WTC11 (cell line): ENCODE measurements around the gene SMCO2. TPM values are rescaled to one million over a fixed set of nuclear protein-coding genes. Genes with fewer than 3 reads are reported as not detected.

Experiments used
- ATAC-seq: fragments of 200-7000 bp; cut with Tn5 transposase; 2 replicates; pipeline ENCODE4 v1.10.0; 2021; ENCODE audit warnings: mild to moderate bottlenecking, moderate library complexity
- CTCF ChIA-PET: fragments of 300-600 bp; sonication (Branson Sonifier 250); formaldehyde crosslinking; loops from one replicate; lab custom pipeline; 2021; ENCODE audit warnings: antibody characterized with exemption; lab: Charles Lee
- POLR2A ChIA-PET: fragments of 350-600 bp; sonication (Branson Sonifier 250); formaldehyde crosslinking; loops from one replicate; lab custom pipeline; 2021; ENCODE audit warnings: antibody characterized with exemption; lab: Charles Lee
- DNase-seq: peaks from one replicate; pipeline ENCODE4 v3.0.0; 2021; ENCODE audit warnings: low spot score
- H3K27ac Mint-ChIP-seq: 2 replicates; pipeline ENCODE4 v1.8.0; 2021; ENCODE audit warnings: mixed read lengths
- H3K27me3 Mint-ChIP-seq: 2 replicates; pipeline ENCODE4 v1.8.0; 2021; ENCODE audit warnings: low read depth, mild to moderate bottlenecking, moderate library complexity, mixed read lengths
- H3K36me3 Mint-ChIP-seq: 2 replicates; pipeline ENCODE4 v1.8.0; 2021; ENCODE audit warnings: mixed read lengths
- H3K4me1 Mint-ChIP-seq: 2 replicates; pipeline ENCODE4 v1.8.0; 2022; ENCODE audit warnings: mixed read lengths
- H3K4me3 Mint-ChIP-seq: 2 replicates; pipeline ENCODE4 v1.8.0; 2021; ENCODE audit warnings: mild to moderate bottlenecking, moderate library complexity, mixed read lengths
- H3K9me3 Mint-ChIP-seq: 2 replicates; pipeline ENCODE4 v1.8.0; 2021; ENCODE audit warnings: mixed read lengths
- AFF4 ChIP-seq: sonication (generic); formaldehyde crosslinking; IDR thresholded peaks from 2 replicates; pipeline ENCODE4 v1.8.1; 2023; ENCODE audit warnings: mild to moderate bottlenecking, missing genetic modification reagents, borderline replicate concordance
- EMX1 ChIP-seq: fragments of 250-450 bp; sonication (Bioruptor Pico); IDR thresholded peaks from 2 replicates; pipeline ENCODE4 v1.8.0; 2021; ENCODE audit warnings: mild to moderate bottlenecking
- ERG ChIP-seq: fragments of 250-450 bp; sonication (Bioruptor Pico); IDR thresholded peaks from 2 replicates; pipeline ENCODE4 v1.8.0; 2021; ENCODE audit warnings: mild to moderate bottlenecking
- ETV6 ChIP-seq: sonication (generic); formaldehyde crosslinking; IDR thresholded peaks from 2 replicates; pipeline ENCODE4 v1.8.1; 2022; ENCODE audit warnings: mild to moderate bottlenecking, missing genetic modification reagents
- FOXJ3 ChIP-seq: sonication (generic); formaldehyde crosslinking; IDR thresholded peaks from 2 replicates; pipeline ENCODE4 v1.9.0; 2021; ENCODE audit warnings: missing genetic modification reagents, mild to moderate bottlenecking, borderline replicate concordance
- HMGA2 ChIP-seq: fragments of 250-450 bp; sonication (Bioruptor Pico); IDR thresholded peaks from 2 replicates; pipeline ENCODE4 v1.4.0; 2021; ENCODE audit warnings: mild to moderate bottlenecking, moderate library complexity
- KAT7 ChIP-seq: sonication (generic); formaldehyde crosslinking; IDR thresholded peaks from 2 replicates; pipeline ENCODE4 v1.8.1; 2023; ENCODE audit warnings: missing genetic modification reagents, mild to moderate bottlenecking, borderline replicate concordance
- PREB ChIP-seq: sonication (generic); formaldehyde crosslinking; IDR thresholded peaks from 2 replicates; pipeline ENCODE4 v1.8.1; 2022; ENCODE audit warnings: mild to moderate bottlenecking, missing genetic modification reagents, moderate library complexity, borderline replicate concordance
- SMAD3 ChIP-seq: sonication (generic); formaldehyde crosslinking; IDR thresholded peaks from 2 replicates; pipeline ENCODE4 v1.8.0; 2022; ENCODE audit warnings: missing genetic modification reagents, mild to moderate bottlenecking, borderline replicate concordance
- SMAD4 ChIP-seq: sonication (generic); formaldehyde crosslinking; IDR thresholded peaks from 2 replicates; pipeline ENCODE4 v1.8.0; 2022; ENCODE audit warnings: mild to moderate bottlenecking, missing genetic modification reagents
- ZBTB21 ChIP-seq: sonication (generic); formaldehyde crosslinking; IDR thresholded peaks from 2 replicates; pipeline ENCODE4 v1.8.1; 2023; ENCODE audit warnings: mild to moderate bottlenecking, missing genetic modification reagents, borderline replicate concordance
- ZNF138 ChIP-seq: sonication (generic); formaldehyde crosslinking; conservative IDR thresholded peaks from 2 replicates; pipeline ENCODE4 v1.8.1; 2022; ENCODE audit warnings: mild to moderate bottlenecking, moderate library complexity, missing genetic modification reagents
- ZNF281 ChIP-seq: sonication (generic); formaldehyde crosslinking; IDR thresholded peaks from 2 replicates; pipeline ENCODE4 v1.8.0; 2023; ENCODE audit warnings: mild to moderate bottlenecking, missing genetic modification reagents
- ZNF317 ChIP-seq: sonication (generic); formaldehyde crosslinking; IDR thresholded peaks from 2 replicates; pipeline ENCODE4 v1.8.1; 2023; ENCODE audit warnings: low read depth, mild to moderate bottlenecking, moderate library complexity, missing genetic modification reagents, borderline replicate concordance
- ZNF396 ChIP-seq: fragments of 250-450 bp; sonication (Bioruptor Pico); IDR thresholded peaks from 2 replicates; pipeline ENCODE4 v1.8.0; 2021; ENCODE audit warnings: mild to moderate bottlenecking, moderate library complexity, borderline replicate concordance
- ZNF423 ChIP-seq: fragments of 250-450 bp; sonication (Bioruptor Pico); IDR thresholded peaks from 2 replicates; pipeline ENCODE4 v2.1.2; 2022; ENCODE audit warnings: mild to moderate bottlenecking, moderate library complexity
- total RNA-seq: library from RNA; stranded (reverse); gene quantifications from 3 replicates; pipeline ENCODE4 v1.2.3, GENCODE V29; 2021
- TF ChIP-seq, protein P1 (sequence below): sonication (generic); formaldehyde crosslinking; IDR thresholded peaks from 2 replicates; pipeline ENCODE4 v1.8.1; 2023; ENCODE audit warnings: mild to moderate bottlenecking, missing genetic modification reagents
- TF ChIP-seq, protein P2 (sequence below): fragments of 250-450 bp; sonication (Bioruptor Pico); IDR thresholded peaks from 2 replicates; pipeline ENCODE4 v1.9.0; 2021; ENCODE audit warnings: mild to moderate bottlenecking, borderline replicate concordance
- TF ChIP-seq, protein P3 (sequence below): fragments of 250-450 bp; sonication (Bioruptor Pico); IDR thresholded peaks from 2 replicates; pipeline ENCODE4 v1.9.0; 2021; ENCODE audit warnings: mild to moderate bottlenecking

Gene SMCO2
- total RNA-seq, 1 experiment from 2014 or later = 0.52 TPM

DNA sequence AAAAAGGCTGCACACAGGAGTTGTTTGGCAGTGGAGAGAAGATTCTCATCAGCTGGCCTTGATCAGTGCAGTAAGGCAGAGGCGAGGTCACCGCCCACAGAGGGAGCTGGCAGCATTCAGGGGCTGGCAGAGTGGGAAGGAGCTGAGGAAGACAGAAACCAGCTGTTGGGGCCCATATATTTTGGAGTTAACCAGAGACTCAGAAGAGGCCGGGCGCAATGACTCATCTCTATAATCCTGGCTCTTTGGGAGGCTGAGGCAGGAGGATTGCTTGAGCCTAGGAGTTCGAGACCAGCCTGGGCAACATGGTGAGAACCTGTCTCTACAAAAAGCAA, 17.7 kb downstream of the SMCO2 start:
- ChIA-PET POLR2A (interaction anchor here (0.6 kb wide), 1 partner anchor 231 kb away, joined by 4 read pairs; no protein-coding TSS in a partner anchor), CTCF (no interaction called here)
- H3K4me1 Mint-ChIP-seq = no peaks in the 10 kb centered on the region
- TF ChIP-seq ETV6 (no peak), AFF4 (no peak), HMGA2 (CRISPR knock-in tag) (no peak), SMAD3 (CRISPR knock-in tag) (no peak)
- TF ChIP-seq, protein P1, sequence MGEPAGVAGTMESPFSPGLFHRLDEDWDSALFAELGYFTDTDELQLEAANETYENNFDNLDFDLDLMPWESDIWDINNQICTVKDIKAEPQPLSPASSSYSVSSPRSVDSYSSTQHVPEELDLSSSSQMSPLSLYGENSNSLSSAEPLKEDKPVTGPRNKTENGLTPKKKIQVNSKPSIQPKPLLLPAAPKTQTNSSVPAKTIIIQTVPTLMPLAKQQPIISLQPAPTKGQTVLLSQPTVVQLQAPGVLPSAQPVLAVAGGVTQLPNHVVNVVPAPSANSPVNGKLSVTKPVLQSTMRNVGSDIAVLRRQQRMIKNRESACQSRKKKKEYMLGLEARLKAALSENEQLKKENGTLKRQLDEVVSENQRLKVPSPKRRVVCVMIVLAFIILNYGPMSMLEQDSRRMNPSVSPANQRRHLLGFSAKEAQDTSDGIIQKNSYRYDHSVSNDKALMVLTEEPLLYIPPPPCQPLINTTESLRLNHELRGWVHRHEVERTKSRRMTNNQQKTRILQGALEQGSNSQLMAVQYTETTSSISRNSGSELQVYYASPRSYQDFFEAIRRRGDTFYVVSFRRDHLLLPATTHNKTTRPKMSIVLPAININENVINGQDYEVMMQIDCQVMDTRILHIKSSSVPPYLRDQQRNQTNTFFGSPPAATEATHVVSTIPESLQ (CRISPR knock-in tag) = no peak
- DNase-seq (no peak), ATAC-seq (no peak)
- H3K27ac Mint-ChIP-seq = no peak overlapping the region
- H3K36me3 Mint-ChIP-seq = no peaks in the 10 kb centered on the region
- no peak overlapping the region for H3K4me3 Mint-ChIP-seq
- no peaks in the 10 kb centered on the region; the same call in 1 of the 2 replicates for H3K27me3 Mint-ChIP-seq
- no peaks in the 10 kb centered on the region for H3K9me3 Mint-ChIP-seq

GRCh38 chr12:27467641-27468040, 21.1 kb downstream of the SMCO2 start:
- Mint-ChIP-seq H3K27me3 (no peaks in the 10 kb centered on the region; the same call in 1 of the 2 replicates), H3K27ac (no peak overlapping the region), H3K36me3 (no peaks in the 10 kb centered on the region), H3K4me1 (no peaks in the 10 kb centered on the region)
- ATAC-seq (no peak), DNase-seq (no peak)
- CTCF ChIA-PET = no interaction called here
- TF ChIP-seq ZNF423 (CRISPR knock-in tag) (no peak), ZBTB21 (no peak), ZNF138 (CRISPR knock-in tag) (no peak), FOXJ3 (CRISPR knock-in tag) (no peak), SMAD4 (CRISPR knock-in tag) (no peak), KAT7 (CRISPR knock-in tag) (no peak), ZNF396 (CRISPR knock-in tag) (no peak), EMX1 (no peak), ZNF281 (CRISPR knock-in tag) (no peak), ZNF317 (CRISPR knock-in tag) (no peak), ERG (no peak), PREB (CRISPR knock-in tag) (no peak)
- TF ChIP-seq, protein P2, sequence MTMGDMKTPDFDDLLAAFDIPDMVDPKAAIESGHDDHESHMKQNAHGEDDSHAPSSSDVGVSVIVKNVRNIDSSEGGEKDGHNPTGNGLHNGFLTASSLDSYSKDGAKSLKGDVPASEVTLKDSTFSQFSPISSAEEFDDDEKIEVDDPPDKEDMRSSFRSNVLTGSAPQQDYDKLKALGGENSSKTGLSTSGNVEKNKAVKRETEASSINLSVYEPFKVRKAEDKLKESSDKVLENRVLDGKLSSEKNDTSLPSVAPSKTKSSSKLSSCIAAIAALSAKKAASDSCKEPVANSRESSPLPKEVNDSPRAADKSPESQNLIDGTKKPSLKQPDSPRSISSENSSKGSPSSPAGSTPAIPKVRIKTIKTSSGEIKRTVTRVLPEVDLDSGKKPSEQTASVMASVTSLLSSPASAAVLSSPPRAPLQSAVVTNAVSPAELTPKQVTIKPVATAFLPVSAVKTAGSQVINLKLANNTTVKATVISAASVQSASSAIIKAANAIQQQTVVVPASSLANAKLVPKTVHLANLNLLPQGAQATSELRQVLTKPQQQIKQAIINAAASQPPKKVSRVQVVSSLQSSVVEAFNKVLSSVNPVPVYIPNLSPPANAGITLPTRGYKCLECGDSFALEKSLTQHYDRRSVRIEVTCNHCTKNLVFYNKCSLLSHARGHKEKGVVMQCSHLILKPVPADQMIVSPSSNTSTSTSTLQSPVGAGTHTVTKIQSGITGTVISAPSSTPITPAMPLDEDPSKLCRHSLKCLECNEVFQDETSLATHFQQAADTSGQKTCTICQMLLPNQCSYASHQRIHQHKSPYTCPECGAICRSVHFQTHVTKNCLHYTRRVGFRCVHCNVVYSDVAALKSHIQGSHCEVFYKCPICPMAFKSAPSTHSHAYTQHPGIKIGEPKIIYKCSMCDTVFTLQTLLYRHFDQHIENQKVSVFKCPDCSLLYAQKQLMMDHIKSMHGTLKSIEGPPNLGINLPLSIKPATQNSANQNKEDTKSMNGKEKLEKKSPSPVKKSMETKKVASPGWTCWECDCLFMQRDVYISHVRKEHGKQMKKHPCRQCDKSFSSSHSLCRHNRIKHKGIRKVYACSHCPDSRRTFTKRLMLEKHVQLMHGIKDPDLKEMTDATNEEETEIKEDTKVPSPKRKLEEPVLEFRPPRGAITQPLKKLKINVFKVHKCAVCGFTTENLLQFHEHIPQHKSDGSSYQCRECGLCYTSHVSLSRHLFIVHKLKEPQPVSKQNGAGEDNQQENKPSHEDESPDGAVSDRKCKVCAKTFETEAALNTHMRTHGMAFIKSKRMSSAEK (CRISPR knock-in tag) = no peak
- TF ChIP-seq, protein P3, sequence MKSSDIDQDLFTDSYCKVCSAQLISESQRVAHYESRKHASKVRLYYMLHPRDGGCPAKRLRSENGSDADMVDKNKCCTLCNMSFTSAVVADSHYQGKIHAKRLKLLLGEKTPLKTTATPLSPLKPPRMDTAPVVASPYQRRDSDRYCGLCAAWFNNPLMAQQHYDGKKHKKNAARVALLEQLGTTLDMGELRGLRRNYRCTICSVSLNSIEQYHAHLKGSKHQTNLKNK = no peak
- TF ChIP-seq, all 79 proteins: peak for 0
- POLR2A ChIA-PET = no interaction called here
- Mint-ChIP-seq H3K9me3 (no peaks in the 10 kb centered on the region), H3K4me3 (no peak overlapping the region)
